Pancreas (tissue), 10 donors: Measurements from ENCODE around the gene MYOF. TPM values are rescaled to one million over a fixed set of nuclear protein-coding genes. Genes with fewer than 3 reads are reported as not detected.

Experiments used
- ATAC-seq, 4 donors: fragments of 200-7000 bp; cut with Tn5 transposase; one replicate each; pipeline versions ENCODE4 v1.8.0 to v1.9.1; 2020; ENCODE audit warnings: mild to moderate bottlenecking in 4 of 4, moderate library complexity in 4 of 4
- DNase-seq, 6 donors: peaks; one replicate each; pipeline ENCODE4 v3.0.0-alpha.2; 2020
- FAIRE-seq: peaks from 2 replicates; lab custom pipeline; 2012; peaks lifted over from hg19 to GRCh38; lab: Jason Lieb, UNC
- H3K27ac ChIP-seq, 4 donors: fragments of 200-600 bp; sonication (generic); 1 replicate in 3 of 4; 2 replicates in 1 of 4; pipeline versions ENCODE4 v1.5.0 to v1.8.0; 2020
- H3K27me3 ChIP-seq, 4 donors: fragments of 200-600 bp; one replicate each; pipeline ENCODE4 v1.8.0; 2021
- H3K36me3 ChIP-seq, 3 donors: fragments of 200-600 bp; sonication (generic) in 1 of 3; one replicate each; pipeline versions ENCODE4 v1.5.0 to v1.8.0; 2020 to 2021
- H3K4me1 ChIP-seq, 3 donors: fragments of 200-600 bp; one replicate each; pipeline ENCODE4 v1.8.0; 2021
- H3K4me3 ChIP-seq, 4 donors: fragments of 200-600 bp; sonication (generic) in 2 of 4; one replicate each; pipeline versions ENCODE4 v1.5.0 to v1.8.0; 2020 to 2021
- H3K9me3 ChIP-seq, 4 donors: fragments of 200-600 bp; one replicate each; pipeline ENCODE4 v1.8.0; 2021
- WGBS, 2 donors: extraction: QIAGEN DNeasy Blood & Tissue Kit; methylation state at CpG; one replicate each; pipeline ENCODE4 v1.1.7; 2013; 5-methylcytosine and 5-hydroxymethylcytosine counted together
- intact Hi-C, 3 donors: fragments of 100-400 bp; cut with DNase I; formaldehyde crosslinking; loops; one replicate each; pipeline versions ENCODE4 v1.11.1 to v1.14.2; 2022
- polyA plus RNA-seq, 2 donors: library from polyadenylated mRNA; stranded (reverse); fragments of 200-250 nt; gene quantifications; one replicate each; pipeline ENCODE4 v1.2.3, GENCODE V29; 2013
- total RNA-seq, 6 donors: library from RNA; stranded (reverse); fragmentation: NEBNext Ultra II Directional in 4 of 6; extraction: Animal tissue kit (Norgen Biotek cat#: 25700) in 4 of 6; gene quantifications; one replicate each; pipeline versions ENCODE4 v1.2.1 to v1.2.4, GENCODE V29; 2021 to 2023
- TF ChIP-seq, protein P1 (sequence below), 4 donors: fragments of 200-600 bp; sonication (generic) in 3 of 4; IDR thresholded peaks; one replicate each; pipeline versions ENCODE4 v1.5.0 to v1.8.0; 2021; ENCODE audit warnings: antibody characterized with exemption in 4 of 4
- donor health status: healthy with polysubstance abuse.
- donor health status: DM: no; HTN: no; CAD: no; lungs with moderate emphysema.
- donor health status: DM: no; HTN: no; CAD: no.
- donor health status: control.
- donor health status: control.
- donor health status: Bipolar disorder and iron deficiency.
- donor health status: DM: yes; HTN: yes; CAD: no.
- donor health status: DM: no; HTN: no; CAD: no.
- donor health status: DM: no; HTN: no; CAD: no.
- donor health status: DM: yes; HTN: yes; CAD: no.

Gene MYOF
- total and polyA plus RNA-seq, 8 donors: 4.7 to 38.2 (median 12.0) TPM

DNA sequence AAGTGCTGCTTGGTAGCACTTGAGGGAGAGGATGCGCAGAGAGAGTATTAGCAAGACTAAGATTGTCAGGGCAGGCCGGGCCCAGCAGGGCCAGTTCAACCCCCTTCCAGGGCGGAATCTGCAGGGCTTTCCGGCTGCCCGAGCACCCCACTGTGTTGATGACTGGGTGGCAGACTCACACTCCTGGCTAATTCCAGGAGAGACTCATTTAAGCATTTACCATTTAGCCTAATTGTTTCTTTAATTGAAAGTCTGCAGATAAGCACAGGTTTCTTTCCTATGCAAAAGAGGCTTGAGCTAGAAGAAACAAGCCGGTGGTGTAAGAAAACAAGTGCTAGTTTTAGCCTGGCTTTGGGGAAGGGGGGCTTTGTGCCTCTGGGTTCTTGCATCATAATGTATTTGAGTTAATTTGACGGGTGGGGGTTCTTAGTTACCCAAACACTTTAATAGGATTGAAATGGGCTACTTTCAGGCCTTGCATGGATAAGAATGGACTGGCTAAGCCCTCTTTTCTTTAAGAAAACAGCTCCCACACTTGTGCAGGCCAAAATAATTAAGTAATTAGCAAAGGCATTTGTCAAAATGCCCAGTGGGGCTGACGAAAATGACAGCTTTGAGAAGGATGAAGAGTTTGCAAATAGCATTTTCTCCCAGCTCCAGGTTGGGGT lies 201.3 kb downstream of the MYOF start:
- H3K27ac ChIP-seq: no peak overlapping the region
- DNase-seq: no peak
- TF ChIP-seq, protein P1, sequence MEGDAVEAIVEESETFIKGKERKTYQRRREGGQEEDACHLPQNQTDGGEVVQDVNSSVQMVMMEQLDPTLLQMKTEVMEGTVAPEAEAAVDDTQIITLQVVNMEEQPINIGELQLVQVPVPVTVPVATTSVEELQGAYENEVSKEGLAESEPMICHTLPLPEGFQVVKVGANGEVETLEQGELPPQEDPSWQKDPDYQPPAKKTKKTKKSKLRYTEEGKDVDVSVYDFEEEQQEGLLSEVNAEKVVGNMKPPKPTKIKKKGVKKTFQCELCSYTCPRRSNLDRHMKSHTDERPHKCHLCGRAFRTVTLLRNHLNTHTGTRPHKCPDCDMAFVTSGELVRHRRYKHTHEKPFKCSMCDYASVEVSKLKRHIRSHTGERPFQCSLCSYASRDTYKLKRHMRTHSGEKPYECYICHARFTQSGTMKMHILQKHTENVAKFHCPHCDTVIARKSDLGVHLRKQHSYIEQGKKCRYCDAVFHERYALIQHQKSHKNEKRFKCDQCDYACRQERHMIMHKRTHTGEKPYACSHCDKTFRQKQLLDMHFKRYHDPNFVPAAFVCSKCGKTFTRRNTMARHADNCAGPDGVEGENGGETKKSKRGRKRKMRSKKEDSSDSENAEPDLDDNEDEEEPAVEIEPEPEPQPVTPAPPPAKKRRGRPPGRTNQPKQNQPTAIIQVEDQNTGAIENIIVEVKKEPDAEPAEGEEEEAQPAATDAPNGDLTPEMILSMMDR (IDR thresholded peaks at IDR 0.05): no peak
- no peak overlapping the region for H3K4me3 ChIP-seq
- FAIRE-seq: no peak
- no peaks in the 10 kb centered on the region for H3K36me3 ChIP-seq
- no peaks in the 10 kb centered on the region for H3K4me1 ChIP-seq
- intact Hi-C loops: no loop called here
- WGBS, 2 donors: 58 to 64% methylated on average over 8 of the region's 8 CpGs
- no peak for ATAC-seq
- no peaks in the 10 kb centered on the region for H3K27me3 ChIP-seq
- H3K9me3 ChIP-seq: no peaks in the 10 kb centered on the region

DNA sequence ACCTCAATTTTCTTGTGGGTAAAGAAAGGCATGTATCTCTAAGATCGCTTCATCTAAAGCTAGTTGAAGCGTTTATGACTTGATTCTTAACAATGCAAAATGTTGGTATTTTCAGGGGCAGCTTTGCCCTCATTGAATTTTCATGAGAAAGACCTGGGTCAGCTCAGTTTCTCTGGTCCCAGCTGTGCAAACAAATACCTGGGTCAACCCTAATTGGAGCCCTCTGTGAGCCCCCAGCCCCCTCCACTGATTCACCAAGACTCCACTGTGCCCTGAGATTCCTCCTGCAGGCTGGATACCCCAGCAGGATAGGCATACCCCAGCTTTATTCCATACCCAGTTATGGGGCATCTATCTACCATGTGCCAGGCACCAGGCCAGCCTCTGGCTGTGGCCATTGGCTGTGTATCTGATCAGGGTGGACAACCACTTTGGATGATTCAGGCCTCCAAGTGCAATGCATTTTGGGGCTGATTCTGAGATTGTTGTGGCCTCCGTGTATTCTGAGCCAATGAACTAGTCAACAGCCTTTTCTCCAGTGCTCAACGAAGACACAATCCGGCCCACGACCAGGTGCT lies 201.9 kb downstream of the MYOF start:
- 79 to 82% methylated on average over 6 of the region's 6 CpGs for WGBS, 2 donors
- Histone ChIP-seq H3K27ac (no peak overlapping the region), H3K27me3 (no peaks in the 10 kb centered on the region), H3K36me3 (no peaks in the 10 kb centered on the region), H3K4me1 (no peaks in the 10 kb centered on the region), H3K4me3 (no peak overlapping the region), H3K9me3 (no peaks in the 10 kb centered on the region)
- no peak for ATAC-seq
- TF ChIP-seq, protein P1 (IDR thresholded peaks at IDR 0.05): no peak
- intact Hi-C loops: no loop called here
- no peak for FAIRE-seq
- no peak for DNase-seq

DNA sequence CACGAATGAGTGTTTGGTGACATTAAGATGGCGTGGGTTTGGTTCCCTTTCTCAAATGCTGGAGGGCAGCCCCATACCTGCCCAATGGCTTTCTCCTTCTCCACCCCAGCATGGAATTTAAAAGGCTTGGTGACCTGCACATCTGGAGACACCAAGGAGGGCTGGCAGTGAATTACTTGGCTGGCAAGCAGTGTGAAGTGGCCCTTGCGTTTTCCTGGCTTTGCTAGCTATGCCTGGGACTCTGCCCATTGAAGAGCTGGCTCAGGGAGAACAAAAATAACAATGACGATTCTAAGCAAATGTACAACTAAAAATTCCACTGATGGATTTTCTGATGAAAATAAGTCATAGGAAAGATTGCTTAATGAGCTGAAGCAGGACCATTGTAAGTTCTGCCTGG lies 204.8 kb downstream of the MYOF start:
- Histone ChIP-seq H3K9me3 (no peaks in the 10 kb centered on the region), H3K36me3 (no peaks in the 10 kb centered on the region), H3K4me3 (no peak overlapping the region), H3K4me1 (no peaks in the 10 kb centered on the region), H3K27ac (no peak overlapping the region), H3K27me3 (no peaks in the 10 kb centered on the region)
- intact Hi-C loops: no loop called here
- WGBS, 2 donors: 68 to 78% methylated on average over 4 of the region's 4 CpGs
- ATAC-seq: no peak
- DNase-seq: no peak
- TF ChIP-seq, protein P1 (IDR thresholded peaks at IDR 0.05): no peak
- FAIRE-seq: no peak

DNA sequence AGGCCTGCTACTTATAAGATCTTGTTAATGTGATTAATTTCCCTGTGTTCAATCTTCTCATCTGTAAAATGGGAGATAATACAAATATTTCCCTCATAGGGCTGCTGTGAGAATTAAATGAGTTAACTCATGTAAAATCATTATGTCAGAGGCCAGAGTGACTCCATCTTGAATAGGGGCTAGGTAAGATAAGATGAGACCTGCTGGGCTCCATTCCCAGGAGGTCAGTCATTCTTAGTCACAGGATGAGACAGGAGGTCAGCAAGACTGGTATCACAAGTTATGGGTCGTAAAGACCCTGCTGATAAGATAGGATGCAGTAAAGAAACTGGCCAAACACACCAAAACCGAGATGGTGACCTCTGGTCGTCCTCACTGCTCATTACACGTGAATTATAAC lies 207.7 kb downstream of the MYOF start:
- intact Hi-C loops: no loop called here
- no peaks in the 10 kb centered on the region for H3K4me1 ChIP-seq
- no peak for DNase-seq
- no peaks in the 10 kb centered on the region for H3K36me3 ChIP-seq
- H3K4me3 ChIP-seq: no peak overlapping the region
- TF ChIP-seq, protein P1 (IDR thresholded peaks at IDR 0.05): no peak
- H3K27me3 ChIP-seq: no peaks in the 10 kb centered on the region
- H3K9me3 ChIP-seq: no peaks in the 10 kb centered on the region
- WGBS, 2 donors: 32 to 33% methylated on average over 4 of the region's 4 CpGs
- ATAC-seq: no peak
- no peak for FAIRE-seq
- H3K27ac ChIP-seq: no peak overlapping the region
